RWPE2 (cell line): Measurements from ENCODE around the gene CORO2A.
"Not testable (repeated sequence)": the region's sequence is repeated elsewhere in the genome, so short reads cannot be mapped to it uniquely, and the experiment has no call there.

ENCODE experiments used
- ATAC-seq: fragments of 200-7000 bp; cut with Tn5 transposase; 3 replicates; pipeline ENCODE4 v1.9.1; 2021; ENCODE audit warnings: low read depth
- DNase-seq: peaks from one replicate; pipeline ENCODE4 v3.0.0-alpha.2; 2020; ENCODE audit warnings: low spot score
- H3K27ac ChIP-seq: fragments of 450-650 bp; 2 replicates; pipeline ENCODE4 v1.5.1; 2017; ENCODE audit warnings: mild to moderate bottlenecking; ENCODE audit not compliant: poor library complexity, severe bottlenecking
- H3K27me3 ChIP-seq: fragments of 250-450 bp; sonication (Bioruptor Pico); 2 replicates; pipeline ENCODE4 v1.5.1; 2021; ENCODE audit warnings: mild to moderate bottlenecking, moderate library complexity; ENCODE audit not compliant: insufficient read depth, poor library complexity, severe bottlenecking
- H3K36me3 ChIP-seq: fragments of 250-450 bp; sonication (Bioruptor Pico); 2 replicates; pipeline ENCODE4 v1.5.1; 2020; ENCODE audit warnings: low read depth, mild to moderate bottlenecking, moderate library complexity
- H3K4me1 ChIP-seq: fragments of 250-450 bp; sonication (Bioruptor Pico); 2 replicates; pipeline ENCODE4 v1.5.1; 2021; ENCODE audit warnings: mild to moderate bottlenecking, moderate library complexity; ENCODE audit not compliant: insufficient read depth, poor library complexity, severe bottlenecking
- H3K4me3 ChIP-seq: fragments of 250-450 bp; sonication (Bioruptor Pico); 2 replicates; pipeline ENCODE4 v1.5.1; 2021; ENCODE audit warnings: mild to moderate bottlenecking, moderate library complexity; ENCODE audit not compliant: severe bottlenecking
- H3K9me3 ChIP-seq: fragments of 250-450 bp; sonication (Bioruptor Pico); 2 replicates; pipeline ENCODE4 v1.5.1; 2021; ENCODE audit warnings: mild to moderate bottlenecking, moderate library complexity; ENCODE audit not compliant: severe bottlenecking
- CTCF ChIP-seq: fragments of 450-650 bp; IDR thresholded peaks from one replicate; pipeline ENCODE4 v1.5.1; 2017; ENCODE audit warnings: mild to moderate bottlenecking, moderate library complexity; ENCODE audit not compliant: poor library complexity, severe bottlenecking

CORO2A gene

GRCh38 chr9:98095401-98095800 lies 97.0 kb downstream of the CORO2A start:
- DNase-seq = no peak
- no peak for TF ChIP-seq CTCF
- ATAC-seq = no peak
- no peaks in the 10 kb centered on the region for H3K4me1 ChIP-seq
- no peak overlapping the region for H3K27ac ChIP-seq
- H3K36me3 ChIP-seq = peaks cover 33% of the 10 kb centered on the region
- H3K4me3 ChIP-seq = no peak overlapping the region
- H3K27me3 ChIP-seq = no peaks in the 10 kb centered on the region
- H3K9me3 ChIP-seq = no peaks in the 10 kb centered on the region

- Histone ChIP-seq H3K4me1 (no peaks in the 10 kb centered on the region), H3K27me3 (no peaks in the 10 kb centered on the region), H3K27ac (no peak overlapping the region), H3K4me3 (no peak overlapping the region), H3K9me3 (no peaks in the 10 kb centered on the region), H3K36me3 (peaks cover 28% of the 10 kb centered on the region)
- TF ChIP-seq CTCF = no peak
- no peak for ATAC-seq
- DNase-seq = no peak
Measured at GRCh38 chr9:98094851-98095250, 97.6 kb downstream of the CORO2A start.

- Histone ChIP-seq H3K27me3 (no peaks in the 10 kb centered on the region), H3K4me3 (no peak overlapping the region), H3K4me1 (no peaks in the 10 kb centered on the region), H3K36me3 (peaks cover 22% of the 10 kb centered on the region), H3K9me3 (no peaks in the 10 kb centered on the region), H3K27ac (no peak overlapping the region)
- TF ChIP-seq CTCF = no peak
- ATAC-seq (no peak), DNase-seq (no peak)
Measured at GRCh38 chr9:98094316-98094715, 98.1 kb downstream of the CORO2A start.

- H3K4me3 ChIP-seq = no peak overlapping the region
- ATAC-seq (no peak), DNase-seq (no peak)
- H3K9me3 ChIP-seq = no peaks in the 10 kb centered on the region
- H3K27me3 ChIP-seq = no peaks in the 10 kb centered on the region
- H3K4me1 ChIP-seq = no peaks in the 10 kb centered on the region
- H3K27ac ChIP-seq = no peak overlapping the region
- TF ChIP-seq CTCF = no peak
- H3K36me3 ChIP-seq = peaks cover 14% of the 10 kb centered on the region
Measured at GRCh38 chr9:98092613-98092931, 99.9 kb downstream of the CORO2A start.

GRCh38 chr9:98091735-98092612 lies 100.5 kb downstream of the CORO2A start:
- Histone ChIP-seq H3K36me3 (peaks cover 16% of the 10 kb centered on the region), H3K4me3 (no peak overlapping the region), H3K27ac (no peak overlapping the region), H3K9me3 (no peaks in the 10 kb centered on the region), H3K4me1 (no peaks in the 10 kb centered on the region), H3K27me3 (no peaks in the 10 kb centered on the region)
- DNase-seq = no peak
- ATAC-seq = no peak
- no peak for TF ChIP-seq CTCF

- not testable (repeated sequence) for H3K4me1 ChIP-seq, H3K9me3 ChIP-seq, ATAC-seq, H3K4me3 ChIP-seq, DNase-seq, H3K27me3 ChIP-seq, H3K27ac ChIP-seq
- peaks cover 22% of the 10 kb centered on the region for H3K36me3 ChIP-seq
Measured at GRCh38 chr9:98090674-98091073, 101.8 kb downstream of the CORO2A start.
